IPS-18c (cell line): ENCODE results near the gene RPRD1B.
"Not testable (repeated sequence)": the region's sequence is repeated elsewhere in the genome, so short reads cannot be mapped to it uniquely, and the experiment has no call there.

Experiments
- H3K4me3 ChIP-seq: 2 replicates; pipeline ENCODE4 v1.7.0; 2013; ENCODE audit warnings: low read depth, mild to moderate bottlenecking, low read length, moderate library complexity; ENCODE audit not compliant: insufficient read depth
- H3K9me3 ChIP-seq: one replicate; pipeline ENCODE4 v1.6.1; 2013; ENCODE audit warnings: mild to moderate bottlenecking, low read length, moderate library complexity; ENCODE audit not compliant: control insufficient read depth, insufficient read depth

Gene RPRD1B

DNA sequence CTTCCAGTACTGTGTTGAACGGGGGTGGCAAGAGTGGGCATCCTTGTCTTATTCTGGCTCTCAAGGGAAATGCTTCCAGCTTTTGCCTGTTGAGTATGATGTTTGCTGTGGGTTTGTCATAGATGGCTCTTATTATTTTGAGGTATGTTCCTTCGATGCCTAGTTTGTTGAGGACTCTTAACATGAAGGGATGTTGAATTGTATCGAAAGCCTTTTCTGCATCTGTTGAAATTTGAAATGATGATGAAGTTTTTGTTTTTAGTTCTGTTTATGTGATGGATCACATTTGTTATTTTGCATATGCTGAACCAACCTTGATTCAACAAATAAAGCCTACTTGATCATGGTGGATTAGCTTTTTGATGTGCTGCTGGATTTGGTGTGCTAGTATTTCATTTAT, 48.0 kb downstream of the RPRD1B start:
- H3K4me3 ChIP-seq, result no peak overlapping the region
- no peaks in the 10 kb centered on the region for H3K9me3 ChIP-seq

DNA sequence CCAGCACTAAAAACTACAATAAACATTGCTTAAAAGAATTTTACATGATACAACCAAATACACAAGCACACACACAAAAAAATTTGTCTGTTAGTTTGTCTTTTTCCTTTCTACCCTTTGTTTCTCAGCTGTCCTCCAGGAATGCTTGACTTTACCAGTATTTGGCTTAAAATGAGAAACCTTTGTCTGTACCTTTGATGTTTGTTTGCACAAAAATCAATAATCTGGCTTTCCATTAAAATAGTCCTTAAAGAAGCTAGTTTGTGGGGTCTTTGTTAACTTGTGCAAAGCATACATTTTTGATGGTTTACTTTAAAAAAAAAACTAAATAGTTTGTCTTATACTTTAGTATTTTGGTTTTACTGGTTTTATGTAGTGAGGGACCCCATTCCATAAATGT, 49.3 kb downstream of the RPRD1B start:
- no peaks in the 10 kb centered on the region for H3K9me3 ChIP-seq
- H3K4me3 ChIP-seq, result no peak overlapping the region

GRCh38 chr20:38083338-38084048, 49.9 kb downstream of the RPRD1B start:
- Histone ChIP-seq H3K9me3 (no peaks in the 10 kb centered on the region), H3K4me3 (no peak overlapping the region)

DNA sequence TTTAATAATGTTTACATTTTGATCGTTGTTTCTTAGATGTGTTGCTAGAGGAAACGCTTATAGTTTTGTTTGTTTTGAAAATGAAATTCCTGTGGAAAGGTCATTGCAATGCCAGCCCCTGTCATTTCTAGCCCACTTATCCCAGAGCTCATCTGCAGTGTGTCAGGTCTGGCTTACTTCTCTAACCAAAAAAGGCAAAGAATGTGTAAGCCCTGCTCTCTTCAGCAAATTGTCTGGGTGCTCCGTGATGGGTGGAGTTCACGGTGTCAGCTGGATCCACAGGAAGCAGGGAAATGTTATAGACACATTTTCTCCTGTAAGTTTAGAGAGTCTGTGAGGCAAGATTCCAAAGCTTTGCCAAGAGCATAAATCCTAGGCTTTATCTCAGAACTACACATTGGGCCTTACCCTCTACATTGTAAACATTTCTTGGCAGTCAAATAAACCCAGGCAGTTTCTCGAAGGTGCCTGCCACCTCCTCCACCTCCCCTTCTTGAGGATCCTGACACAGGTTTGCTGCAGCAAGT, 50.9 kb downstream of the RPRD1B start:
- Histone ChIP-seq H3K9me3 (no peaks in the 10 kb centered on the region), H3K4me3 (no peak overlapping the region)

DNA sequence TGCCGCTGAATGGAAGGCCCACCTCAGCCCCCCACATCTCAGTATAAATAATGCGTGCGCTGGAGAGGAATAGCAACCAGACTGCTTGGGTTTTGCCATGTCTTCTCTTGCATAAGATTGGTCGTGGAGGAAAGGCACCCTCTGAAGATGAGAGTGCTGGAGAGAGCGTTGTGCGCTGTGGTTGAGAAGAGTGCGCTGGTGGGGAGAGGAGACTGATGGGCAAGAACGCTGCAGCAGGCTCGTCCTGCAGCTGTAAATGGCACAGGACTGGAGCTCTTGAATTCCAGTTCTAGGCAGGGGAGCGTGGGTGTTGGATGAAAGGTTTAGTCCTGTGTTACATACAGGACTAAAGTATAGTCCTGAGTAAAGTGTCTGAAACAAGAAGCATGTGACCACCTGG, 51.5 kb downstream of the RPRD1B start:
- Histone ChIP-seq H3K4me3 (no peak overlapping the region), H3K9me3 (no peaks in the 10 kb centered on the region)

DNA sequence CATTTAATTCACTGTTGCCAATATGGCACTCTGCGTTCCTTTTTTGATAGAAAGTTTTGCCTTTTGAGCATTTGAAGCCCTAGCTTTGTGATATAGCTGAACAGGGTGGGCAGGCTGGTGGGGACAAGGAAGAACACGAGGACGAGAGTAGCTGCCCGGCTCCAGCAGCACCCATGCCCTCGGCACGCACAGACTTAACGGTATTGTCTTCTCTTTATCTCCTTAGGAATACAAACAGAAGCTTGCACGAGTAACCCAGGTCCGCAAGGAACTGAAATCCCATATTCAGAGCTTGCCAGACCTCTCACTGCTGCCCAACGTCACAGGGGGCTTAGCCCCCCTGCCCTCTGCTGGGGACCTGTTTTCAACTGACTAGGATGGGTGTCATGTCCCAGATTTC, 56.0 kb downstream of the RPRD1B start:
- Histone ChIP-seq H3K9me3 (no peaks in the 10 kb centered on the region), H3K4me3 (no peak overlapping the region)

DNA sequence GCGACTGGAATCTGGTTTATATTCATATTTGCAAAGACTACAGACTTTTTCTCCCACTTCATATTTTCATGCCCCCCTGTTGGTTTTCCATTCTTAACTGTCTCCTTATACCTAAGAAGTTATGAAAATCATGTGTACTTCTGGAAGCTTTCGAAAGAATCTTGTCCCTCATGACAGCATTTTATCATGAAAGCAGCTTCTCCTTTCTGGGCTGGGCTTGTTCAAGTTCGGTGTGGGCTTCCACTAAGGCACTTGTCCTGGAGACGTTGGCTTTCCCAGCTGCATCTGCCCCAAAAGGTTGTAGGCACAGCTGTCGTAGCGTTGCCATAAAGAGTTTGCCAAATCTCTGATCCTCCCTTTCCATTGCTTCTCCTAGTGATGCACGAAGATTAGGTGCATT, 56.5 kb downstream of the RPRD1B start:
- Histone ChIP-seq H3K9me3 (no peaks in the 10 kb centered on the region), H3K4me3 (no peak overlapping the region)

DNA sequence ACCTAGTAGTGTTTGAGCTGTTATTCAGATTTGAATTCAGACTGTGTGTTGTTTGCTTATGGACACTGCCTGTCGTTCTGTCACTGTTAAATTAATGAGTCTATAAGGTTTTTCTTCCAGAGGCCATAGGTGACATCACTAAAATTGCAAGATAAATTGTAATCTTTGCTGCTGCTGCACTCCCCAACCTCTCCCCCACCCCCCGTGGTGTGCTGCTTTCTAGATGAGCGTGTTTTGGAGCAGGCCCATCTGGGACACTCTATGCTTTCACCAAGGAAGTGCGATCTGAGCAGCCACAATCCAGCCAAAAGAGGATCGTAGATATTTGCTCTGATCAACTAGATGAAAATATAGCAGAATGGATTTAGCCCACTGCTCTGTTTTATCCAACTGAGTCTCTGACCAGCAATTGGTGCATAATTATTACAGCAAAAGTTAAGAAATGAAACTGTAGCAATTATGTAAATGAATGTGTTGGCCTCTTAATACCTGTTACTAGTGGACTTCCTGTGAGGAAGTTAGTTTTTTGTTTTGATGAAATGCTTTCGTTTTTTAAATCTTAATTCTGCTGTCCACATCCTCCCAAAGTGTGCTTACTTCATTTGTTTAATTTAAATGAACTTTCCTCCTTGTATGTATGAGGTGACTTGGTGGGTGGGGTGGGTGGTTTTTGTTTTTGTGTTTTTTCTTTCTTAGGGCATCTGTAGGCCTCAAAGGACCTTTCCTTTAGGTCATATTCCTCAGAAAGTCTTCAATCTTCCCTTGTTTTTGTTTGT, 58.1 kb downstream of the RPRD1B start:
- Histone ChIP-seq H3K4me3 (no peak overlapping the region), H3K9me3 (no peaks in the 10 kb centered on the region)

- Histone ChIP-seq H3K4me3 (no peak overlapping the region), H3K9me3 (no peaks in the 10 kb centered on the region)
Measured at GRCh38 chr20:38092260-38092857, 58.8 kb downstream of the RPRD1B start.

- H3K4me3 ChIP-seq, result no peak overlapping the region
Measured at GRCh38 chr20:38092915-38093314, 59.4 kb downstream of the RPRD1B start.

DNA sequence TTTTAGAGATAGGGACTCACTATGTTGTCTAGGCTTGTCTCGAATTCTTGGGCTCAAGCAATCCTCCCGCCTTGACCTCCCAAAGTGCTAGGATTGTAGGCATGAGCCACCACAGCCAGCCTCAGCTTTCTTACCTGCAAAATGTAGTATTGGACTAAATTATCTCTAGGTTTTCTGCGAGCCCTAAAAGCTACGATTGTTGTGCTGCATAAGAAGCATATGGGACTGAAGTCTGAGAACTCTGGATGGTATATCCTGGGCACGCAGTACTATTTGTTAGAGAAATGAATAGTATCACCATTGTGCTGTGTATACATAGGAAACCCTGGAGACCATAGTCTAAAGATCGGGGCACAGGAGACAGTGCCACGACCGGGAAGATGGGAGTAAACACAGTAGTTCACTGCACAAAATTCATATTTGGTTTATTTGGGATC, 60.1 kb downstream of the RPRD1B start:
- H3K9me3 ChIP-seq, result no peaks in the 10 kb centered on the region
- H3K4me3 ChIP-seq, result no peak overlapping the region

More at GRCh38 chr20:38092915-38093314, 59.4 kb downstream of the RPRD1B start:
- no peaks in the 10 kb centered on the region for H3K9me3 ChIP-seq

DNA sequence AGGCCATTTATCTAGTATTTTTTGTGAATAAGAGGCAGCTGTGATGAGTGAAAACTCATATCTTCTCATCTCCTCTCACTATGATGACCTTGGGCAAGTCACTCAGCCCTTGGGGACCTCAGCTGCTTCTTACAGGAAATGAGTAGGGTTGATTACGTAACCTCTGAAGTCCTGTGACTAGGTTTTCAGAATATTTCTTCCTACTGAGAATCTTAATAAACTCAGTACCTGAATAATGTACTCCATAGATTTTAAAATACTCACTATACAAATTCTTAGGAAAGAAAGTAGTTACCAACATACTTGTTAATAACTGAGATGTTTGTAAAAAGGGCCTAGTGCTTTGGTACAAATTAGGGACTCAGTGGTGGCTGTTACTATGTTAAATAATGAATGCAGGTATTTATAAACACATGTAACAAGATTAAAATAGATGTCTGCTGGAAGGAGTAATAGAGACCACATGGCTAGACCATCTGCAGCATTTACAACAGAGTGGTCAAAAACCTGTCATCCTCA, 60.9 kb downstream of the RPRD1B start:
- H3K4me3 ChIP-seq, result no peak overlapping the region
- H3K9me3 ChIP-seq, result no peaks in the 10 kb centered on the region

GRCh38 chr20:38095017-38095686, 61.6 kb downstream of the RPRD1B start:
- Histone ChIP-seq H3K9me3 (no peaks in the 10 kb centered on the region), H3K4me3 (no peak overlapping the region)

- Histone ChIP-seq H3K9me3 (no peaks in the 10 kb centered on the region), H3K4me3 (no peak overlapping the region)
Measured at GRCh38 chr20:38098952-38099351, 65.4 kb downstream of the RPRD1B start.

DNA sequence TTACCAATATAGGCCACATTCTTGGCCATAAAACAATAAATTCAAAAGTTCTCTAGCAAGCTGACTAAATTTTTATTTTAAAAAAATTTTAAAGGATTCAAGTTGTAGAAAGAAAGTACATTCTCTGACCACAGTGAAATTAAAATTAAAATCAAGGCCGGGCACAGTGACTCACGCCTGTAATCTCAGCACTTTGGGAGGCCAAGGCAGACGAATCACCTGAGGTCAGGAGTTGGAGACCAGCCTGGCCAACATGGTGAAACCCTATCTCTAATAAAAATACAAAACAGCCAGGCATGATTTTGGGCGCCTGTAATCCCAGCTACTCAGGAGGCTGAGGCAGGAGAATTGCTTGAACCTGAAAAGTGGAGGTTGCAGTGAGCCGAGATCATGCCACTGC, 68.7 kb downstream of the RPRD1B start:
- H3K4me3 ChIP-seq, result not testable (repeated sequence)

DNA sequence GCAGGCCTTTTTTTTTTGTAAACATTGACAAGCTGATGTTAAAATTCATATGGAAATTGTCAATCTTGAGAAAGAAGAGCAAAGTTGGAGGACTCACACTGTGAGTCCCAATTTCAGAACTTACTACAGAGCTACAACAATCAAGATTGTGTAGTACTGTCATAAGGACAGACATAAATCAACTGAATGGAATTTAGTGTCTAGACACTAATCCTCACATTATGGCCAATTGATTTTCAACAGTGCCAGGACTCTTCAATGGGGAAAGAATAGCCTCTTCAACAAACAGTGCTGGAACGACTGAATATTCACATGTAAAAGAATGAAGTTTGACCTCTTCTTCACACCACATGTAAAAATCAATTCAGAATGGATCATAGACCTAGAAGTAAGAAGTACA, 70.7 kb downstream of the RPRD1B start:
- H3K9me3 ChIP-seq, result no peaks in the 10 kb centered on the region
- no peak overlapping the region for H3K4me3 ChIP-seq

More for the DNA sequence above, 68.7 kb downstream of the RPRD1B start:
- not testable (repeated sequence) for H3K9me3 ChIP-seq

- Histone ChIP-seq H3K4me3 (no peak overlapping the region), H3K9me3 (no peaks in the 10 kb centered on the region)
Measured at GRCh38 chr20:38106461-38106860, 72.9 kb downstream of the RPRD1B start.
